WI38 (cell line): ENCODE results near the gene SLC17A1.

Experiments
- H3K4me3 ChIP-seq: 2 replicates; pipeline ENCODE4 v1.5.1; 2011; ENCODE audit warnings: low read depth, mild to moderate bottlenecking, control low read depth, low read length
- TF ChIP-seq, protein P1 (sequence below): IDR thresholded peaks from 2 replicates; pipeline ENCODE4 v1.5.1; 2012; ENCODE audit warnings: low read depth, mild to moderate bottlenecking, control low read depth, low read length

The SLC17A1 gene

DNA sequence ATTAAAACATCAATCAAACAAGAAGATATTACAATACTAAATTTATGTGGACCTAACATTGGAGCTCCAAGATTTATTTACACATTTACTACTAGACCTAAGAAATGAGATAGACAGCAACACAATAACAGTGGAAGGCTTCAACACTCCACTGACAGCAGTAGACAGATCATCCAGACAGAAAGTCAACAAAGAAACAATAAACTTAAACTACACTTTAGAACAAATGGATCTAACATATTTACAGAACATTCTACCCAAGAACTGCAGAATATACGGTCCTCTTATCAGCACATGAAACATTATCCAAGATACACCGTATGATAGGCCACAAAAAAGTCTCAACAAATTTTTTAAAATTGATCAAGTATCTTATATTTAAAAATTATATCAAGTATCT lies 27.0 kb downstream of the SLC17A1 start:
- TF ChIP-seq, protein P1, sequence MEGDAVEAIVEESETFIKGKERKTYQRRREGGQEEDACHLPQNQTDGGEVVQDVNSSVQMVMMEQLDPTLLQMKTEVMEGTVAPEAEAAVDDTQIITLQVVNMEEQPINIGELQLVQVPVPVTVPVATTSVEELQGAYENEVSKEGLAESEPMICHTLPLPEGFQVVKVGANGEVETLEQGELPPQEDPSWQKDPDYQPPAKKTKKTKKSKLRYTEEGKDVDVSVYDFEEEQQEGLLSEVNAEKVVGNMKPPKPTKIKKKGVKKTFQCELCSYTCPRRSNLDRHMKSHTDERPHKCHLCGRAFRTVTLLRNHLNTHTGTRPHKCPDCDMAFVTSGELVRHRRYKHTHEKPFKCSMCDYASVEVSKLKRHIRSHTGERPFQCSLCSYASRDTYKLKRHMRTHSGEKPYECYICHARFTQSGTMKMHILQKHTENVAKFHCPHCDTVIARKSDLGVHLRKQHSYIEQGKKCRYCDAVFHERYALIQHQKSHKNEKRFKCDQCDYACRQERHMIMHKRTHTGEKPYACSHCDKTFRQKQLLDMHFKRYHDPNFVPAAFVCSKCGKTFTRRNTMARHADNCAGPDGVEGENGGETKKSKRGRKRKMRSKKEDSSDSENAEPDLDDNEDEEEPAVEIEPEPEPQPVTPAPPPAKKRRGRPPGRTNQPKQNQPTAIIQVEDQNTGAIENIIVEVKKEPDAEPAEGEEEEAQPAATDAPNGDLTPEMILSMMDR = no peak
- H3K4me3 ChIP-seq = no peak overlapping the region

DNA sequence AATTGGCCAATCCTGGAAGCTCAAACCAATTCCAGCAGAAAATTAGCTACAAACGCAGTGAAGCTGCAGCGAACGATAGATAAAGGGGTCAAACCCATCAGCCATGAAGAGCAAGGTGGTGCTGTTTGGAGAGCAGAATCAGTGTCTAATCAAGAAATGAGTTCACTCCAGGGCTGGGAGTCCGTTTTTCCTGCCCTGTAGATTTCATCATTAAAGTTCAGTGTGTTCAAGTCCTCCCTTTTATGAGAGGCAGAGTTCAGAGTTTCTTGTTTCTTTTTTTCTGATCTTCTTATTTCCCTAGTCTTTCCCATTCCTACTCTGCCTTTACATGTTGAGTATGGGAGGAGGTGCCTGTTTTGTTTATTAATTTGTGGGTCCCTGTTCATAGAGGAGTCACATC lies 30.4 kb downstream of the SLC17A1 start:
- H3K4me3 ChIP-seq = no peak overlapping the region
- TF ChIP-seq, protein P1 = no peak

DNA sequence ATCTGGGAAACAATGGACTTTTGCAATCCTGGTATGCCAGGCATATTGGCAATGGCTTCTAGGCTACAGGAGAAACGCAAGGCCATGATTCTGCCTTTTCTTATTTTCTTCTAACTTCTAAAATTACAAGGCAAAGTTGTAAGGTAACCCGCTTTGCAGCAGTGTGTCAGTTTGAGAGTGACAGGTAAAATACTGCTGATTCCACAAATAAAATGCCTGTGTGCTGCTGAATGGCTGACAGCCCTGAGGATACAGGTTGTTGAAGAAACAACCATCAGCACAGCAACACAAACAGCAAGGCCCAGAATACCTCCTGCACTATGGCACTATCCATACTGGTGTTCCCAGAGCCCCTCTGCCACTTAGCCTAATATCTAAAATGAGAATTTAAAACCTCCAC lies 37.1 kb downstream of the SLC17A1 start:
- TF ChIP-seq, protein P1 = no peak

DNA sequence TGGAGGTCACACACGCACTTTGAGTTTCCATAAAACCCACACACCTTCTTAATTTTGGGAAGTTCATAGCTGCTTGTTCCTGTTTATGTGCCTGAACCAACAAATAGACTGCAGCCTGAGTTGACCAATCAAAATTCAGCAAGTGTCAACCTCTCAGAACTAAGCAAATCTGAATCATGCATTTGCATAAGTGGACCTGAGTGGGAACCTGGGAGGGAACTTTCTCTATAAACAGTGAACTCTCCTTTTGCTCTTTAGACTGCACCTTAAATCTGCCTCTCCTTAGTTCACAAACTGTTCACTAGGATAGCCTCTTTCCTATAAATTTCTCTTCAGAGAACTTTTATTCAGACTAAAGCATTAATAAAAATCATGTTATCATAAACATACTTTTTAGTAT lies 37.9 kb downstream of the SLC17A1 start:
- H3K4me3 ChIP-seq = no peak overlapping the region
- TF ChIP-seq, protein P1 = no peak

More for the DNA sequence above, 37.1 kb downstream of the SLC17A1 start:
- H3K4me3 ChIP-seq = no peak overlapping the region

DNA sequence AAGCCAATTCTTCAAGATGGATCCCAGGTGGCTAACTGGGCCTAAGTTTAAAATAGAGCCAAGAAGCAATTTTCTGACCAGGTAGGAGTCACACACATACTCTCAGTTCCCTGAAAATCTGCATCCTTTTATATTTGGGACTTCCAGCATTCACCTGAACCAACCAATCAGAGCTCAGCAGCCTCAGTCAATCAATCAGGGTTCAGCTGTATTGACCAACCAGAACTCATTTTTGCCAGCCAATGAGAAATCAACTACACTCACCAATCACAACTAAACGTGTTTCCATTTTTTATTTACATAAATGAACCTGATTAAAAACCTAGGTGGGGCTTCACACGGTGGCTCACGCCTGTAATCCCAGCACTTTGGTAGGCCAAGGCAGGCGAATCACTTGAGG lies 39.8 kb downstream of the SLC17A1 start:
- H3K4me3 ChIP-seq = no peak overlapping the region
- TF ChIP-seq, protein P1 = no peak

DNA sequence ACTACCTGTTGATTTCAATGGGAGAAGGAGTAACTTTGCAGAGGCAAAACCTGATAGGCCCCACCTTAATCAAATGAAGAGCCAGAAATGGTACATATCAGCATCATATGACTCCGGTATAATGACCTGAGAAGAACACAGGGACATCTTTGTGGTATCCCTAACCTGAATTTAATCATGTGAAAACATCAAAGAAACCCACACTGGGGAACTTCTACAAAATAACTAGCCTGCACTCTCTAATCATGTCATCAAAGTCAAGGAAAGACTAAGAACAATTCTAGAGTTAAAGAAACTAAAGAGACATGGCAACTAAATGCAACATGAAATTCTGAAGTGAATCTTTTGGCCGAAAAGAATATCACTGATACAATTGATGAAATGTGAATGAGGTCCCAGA lies 42.4 kb downstream of the SLC17A1 start:
- TF ChIP-seq, protein P1 = no peak

DNA sequence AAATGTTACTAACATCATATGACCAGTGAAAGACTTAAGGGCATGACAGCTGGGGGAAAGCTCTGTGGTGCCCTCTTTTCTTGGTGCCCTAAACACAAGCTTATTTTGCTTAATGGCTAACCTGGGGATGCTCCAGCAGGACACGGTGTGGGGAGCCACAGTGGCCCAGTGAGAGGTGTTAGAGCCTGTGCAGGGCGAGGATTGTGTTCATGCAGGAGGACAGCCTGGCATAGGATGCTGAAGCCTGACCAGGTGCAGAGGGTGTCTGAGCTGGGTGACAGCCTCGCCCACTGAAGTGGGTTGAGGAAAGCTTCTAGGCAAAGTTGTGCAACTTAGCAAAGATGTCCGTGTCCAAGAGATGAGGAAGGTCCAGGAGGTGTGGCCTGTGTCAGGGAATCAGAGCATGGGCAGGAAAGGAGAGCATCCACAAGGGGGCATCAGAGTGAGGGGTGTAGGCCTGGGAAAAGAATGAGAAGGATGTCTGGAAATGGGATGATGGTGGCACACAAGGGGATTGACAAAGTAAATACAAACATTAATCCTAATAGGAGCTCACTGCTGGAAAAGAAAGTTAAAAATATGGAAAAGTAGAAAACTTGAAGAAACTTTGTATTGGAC lies 43.4 kb downstream of the SLC17A1 start:
- no peak overlapping the region for H3K4me3 ChIP-seq
- TF ChIP-seq, protein P1 = no peak

More for the DNA sequence above, 42.4 kb downstream of the SLC17A1 start:
- no peak overlapping the region for H3K4me3 ChIP-seq
